ENCODE data around the gene COL11A2. TPM values are rescaled to one million over a fixed set of nuclear protein-coding genes. Genes with fewer than 3 reads are reported as not detected.

COL11A2 gene
- total RNA-seq, 1 experiment from 2014 or later: 3.7 TPM

- POLR2A ChIA-PET: no interaction called here
- CTCF ChIA-PET: interaction anchor here (0.6 to 1.6 kb wide), 3 partner anchors 12 to 63 kb away, joined by 3 to 6 read pairs (median 4); no protein-coding TSS in a partner anchor
- DNase-seq (ENCODE audit: low spot score) (no peak), ATAC-seq (no peak)
- Mint-ChIP-seq H3K27ac (no peak overlapping the region), H3K4me1 (peaks cover 7% of the 10 kb centered on the region), H3K36me3 (no peaks in the 10 kb centered on the region), H3K27me3 (ENCODE audit: low read depth) (peaks cover 19% of the 10 kb centered on the region), H3K4me3 (no peak overlapping the region), H3K9me3 (peaks cover 13% of the 10 kb centered on the region)
- TF ChIP-seq HMGA2 (CRISPR knock-in tag; IDR thresholded peaks at IDR 0.05): no peak
Measured at GRCh38 chr6:33185190-33185589, 7.1 kb downstream of the COL11A2 start.

- no peak overlapping the region for H3K4me3 Mint-ChIP-seq
- H3K27me3 Mint-ChIP-seq (ENCODE audit: low read depth): peaks cover 18% of the 10 kb centered on the region
- TF ChIP-seq JUN (CRISPR knock-in tag; IDR thresholded peaks at IDR 0.05) (no peak), GRHL2 (CRISPR knock-in tag; IDR thresholded peaks at IDR 0.05; ENCODE audit: insufficient replicate concordance, severe bottlenecking) (no peak), ZNF281 (CRISPR knock-in tag; IDR thresholded peaks at IDR 0.05) (no peak), E2F4 (CRISPR knock-in tag; IDR thresholded peaks at IDR 0.05; ENCODE audit: borderline replicate concordance, low read depth) (no peak), ZNF219 (CRISPR knock-in tag; IDR thresholded peaks at IDR 0.05; ENCODE audit: borderline replicate concordance) (no peak), GABPB1 (CRISPR knock-in tag; IDR thresholded peaks at IDR 0.05) (no peak), SP1 (CRISPR knock-in tag; conservative IDR thresholded peaks at IDR 0.05) (no peak)
- no peaks in the 10 kb centered on the region for H3K36me3 Mint-ChIP-seq
- POLR2A ChIA-PET: no interaction called here
- DNase-seq (ENCODE audit: low spot score) (no peak), ATAC-seq (no peak)
- peak overlapping the region; percentile 85; the same call in 1 of the 2 replicates for H3K27ac Mint-ChIP-seq
- H3K4me1 Mint-ChIP-seq: peaks cover 7% of the 10 kb centered on the region
- H3K9me3 Mint-ChIP-seq: peaks cover 13% of the 10 kb centered on the region
- CTCF ChIA-PET: interaction anchor here (1.0 to 1.1 kb wide), 2 partner anchors 14 to 15 kb away, joined by 3 to 5 read pairs; no protein-coding TSS in a partner anchor
Measured at GRCh38 chr6:33183071-33183683, 9.1 kb downstream of the COL11A2 start.

- no peak for ATAC-seq
- Mint-ChIP-seq H3K27ac (no peak overlapping the region), H3K4me3 (no peak overlapping the region), H3K36me3 (no peaks in the 10 kb centered on the region), H3K4me1 (peaks cover 7% of the 10 kb centered on the region), H3K27me3 (ENCODE audit: low read depth) (peaks cover 16% of the 10 kb centered on the region), H3K9me3 (peaks cover 13% of the 10 kb centered on the region)
- ChIA-PET CTCF (no interaction called here), POLR2A (no interaction called here)
- no peak for DNase-seq (ENCODE audit: low spot score)
- TF ChIP-seq ZNF121 (CRISPR knock-in tag; IDR thresholded peaks at IDR 0.05) (no peak), ZNF423 (CRISPR knock-in tag; IDR thresholded peaks at IDR 0.05) (no peak), NFATC4 (CRISPR knock-in tag; IDR thresholded peaks at IDR 0.05) (no peak), ZMAT4 (CRISPR knock-in tag; IDR thresholded peaks at IDR 0.05) (no peak)
Measured at GRCh38 chr6:33181141-33181540, 11.1 kb downstream of the COL11A2 start.

- H3K4me1 Mint-ChIP-seq: peaks cover 3% of the 10 kb centered on the region
- TF ChIP-seq ZBTB21 (CRISPR knock-in tag; IDR thresholded peaks at IDR 0.05; ENCODE audit: borderline replicate concordance): no peak
- no peak for TF ChIP-seq NFATC4 (CRISPR knock-in tag; IDR thresholded peaks at IDR 0.05)
- no peak for TF ChIP-seq ELF4 (CRISPR knock-in tag; IDR thresholded peaks at IDR 0.05; ENCODE audit: low read depth)
- TF ChIP-seq ZNF232 (CRISPR knock-in tag; IDR thresholded peaks at IDR 0.05): no peak
- no peak for TF ChIP-seq RORB (CRISPR knock-in tag; IDR thresholded peaks at IDR 0.05)
- no peak for TF ChIP-seq E2F1 (CRISPR knock-in tag; IDR thresholded peaks at IDR 0.05)
- no peak for TF ChIP-seq KAT7 (CRISPR knock-in tag; IDR thresholded peaks at IDR 0.05; ENCODE audit: borderline replicate concordance)
- TF ChIP-seq TCF7 (CRISPR knock-in tag; IDR thresholded peaks at IDR 0.05; ENCODE audit: low read depth): no peak
- no peak for TF ChIP-seq TEAD4 (CRISPR knock-in tag; IDR thresholded peaks at IDR 0.05)
- no peak for TF ChIP-seq NFYB (CRISPR knock-in tag; conservative IDR thresholded peaks at IDR 0.05; ENCODE audit: low read depth)
- TF ChIP-seq ZNF512 (CRISPR knock-in tag; IDR thresholded peaks at IDR 0.05; ENCODE audit: borderline replicate concordance): no peak
Measured at GRCh38 chr6:33178755-33179475, 13.4 kb downstream of the COL11A2 start.

More at GRCh38 chr6:33178755-33179475, 13.4 kb downstream of the COL11A2 start:
- H3K4me3 Mint-ChIP-seq: no peak overlapping the region
- no peak for ATAC-seq
- DNase-seq (ENCODE audit: low spot score): no peak
- H3K27me3 Mint-ChIP-seq (ENCODE audit: low read depth): peaks cover 14% of the 10 kb centered on the region; the same call in 1 of the 2 replicates
- H3K9me3 Mint-ChIP-seq: peaks cover 13% of the 10 kb centered on the region
- CTCF ChIA-PET: interaction anchor here (1.8 kb wide), 1 partner anchor 70 kb away, joined by 4 read pairs; no protein-coding TSS in a partner anchor
- no peak overlapping the region for H3K27ac Mint-ChIP-seq
- H3K36me3 Mint-ChIP-seq: no peaks in the 10 kb centered on the region
- POLR2A ChIA-PET: no interaction called here
